HG03457 (cell line): ENCODE measurements around the gene TMC7.

Experiments
- ATAC-seq: cut with Tn5 transposase; IDR thresholded peaks from one replicate; pipeline ENCODE4 v1.9.1; 2021; ENCODE audit warnings: moderate number of reproducible peaks; ENCODE audit not compliant: unreplicated experiment

Gene TMC7

GRCh38 chr16:19027416-19027815 lies 43.7 kb downstream of the TMC7 start:
- no peak for ATAC-seq

GRCh38 chr16:19029980-19030379 lies 46.2 kb downstream of the TMC7 start:
- ATAC-seq = no peak

- no peak for ATAC-seq
Observed at GRCh38 chr16:19031738-19032137, 48.0 kb downstream of the TMC7 start.

GRCh38 chr16:19033761-19034160 lies 50.0 kb downstream of the TMC7 start:
- ATAC-seq = no peak

- no peak for ATAC-seq
Observed at GRCh38 chr16:19040400-19040799, 56.7 kb downstream of the TMC7 start.

- no peak for ATAC-seq
Observed at GRCh38 chr16:19044769-19045168, 61.0 kb downstream of the TMC7 start.

GRCh38 chr16:19046062-19046461 lies 62.3 kb downstream of the TMC7 start:
- ATAC-seq = no peak

GRCh38 chr16:19062706-19063105 lies 79.0 kb downstream of the TMC7 start:
- no peak for ATAC-seq

- no peak for ATAC-seq
Observed at GRCh38 chr16:19066988-19067348, 83.2 kb downstream of the TMC7 start.

- ATAC-seq = peak; percentile 89
Observed at GRCh38 chr16:19067349-19068236, 83.9 kb downstream of the TMC7 start, which contains the start of gene COQ7. Gene COQ7, plus strand, starts transcription at chr16:19067614. Its CDS starts 51 bp downstream, at chr16:19067665.

GRCh38 chr16:19068237-19068815 lies 84.6 kb downstream of the TMC7 start:
- ATAC-seq = no peak

GRCh38 chr16:19071811-19072777 lies 88.4 kb downstream of the TMC7 start:
- ATAC-seq = no peak

GRCh38 chr16:19073344-19073743 lies 89.6 kb downstream of the TMC7 start:
- no peak for ATAC-seq

- ATAC-seq = no peak
Observed at GRCh38 chr16:19073863-19074262, 90.1 kb downstream of the TMC7 start.

- no peak for ATAC-seq
Observed at GRCh38 chr16:19075511-19075910, 91.8 kb downstream of the TMC7 start.

GRCh38 chr16:19077879-19078278 lies 94.1 kb downstream of the TMC7 start:
- no peak for ATAC-seq

GRCh38 chr16:19083670-19084069 lies 99.9 kb downstream of the TMC7 start:
- ATAC-seq = no peak

GRCh38 chr16:19084139-19084538 lies 100.4 kb downstream of the TMC7 start:
- ATAC-seq = no peak

- ATAC-seq = no peak
Observed at GRCh38 chr16:19084879-19085278, 101.1 kb downstream of the TMC7 start.

GRCh38 chr16:19085679-19086200 lies 102.0 kb downstream of the TMC7 start:
- no peak for ATAC-seq
